Coronary artery (tissue), 2 donors: Measurements from ENCODE around the gene CACNA1B.
"Not testable (repeated sequence)": the region's sequence is repeated elsewhere in the genome, so short reads cannot be mapped to it uniquely, and the experiment has no call there.

Source experiments
- DNase-seq: peaks from one replicate; pipeline ENCODE4 v3.0.0-alpha.2; 2017; ENCODE audit warnings: low spot score
- H3K27ac ChIP-seq, 2 donors: fragments of 200-600 bp; sonication (generic); one replicate each; pipeline ENCODE4 v1.5.1; 2016 to 2019
- H3K4me3 ChIP-seq: fragments of 200-600 bp; sonication (generic); 2 replicates; pipeline ENCODE4 v1.5.1; 2016; ENCODE audit warnings: mild to moderate bottlenecking, moderate library complexity
- CTCF ChIP-seq: fragments of 200-600 bp; sonication (generic); IDR thresholded peaks from one replicate; pipeline ENCODE4 v1.5.1; 2019; ENCODE audit warnings: antibody characterized with exemption

The CACNA1B gene

GRCh38 chr9:138122201-138122600, 244.6 kb downstream of the CACNA1B start:
- TF ChIP-seq CTCF, result no peak

GRCh38 chr9:138122676-138123075, 245.1 kb downstream of the CACNA1B start:
- Histone ChIP-seq H3K4me3 (no peak overlapping the region), H3K27ac (no peak overlapping the region)
- no peak for DNase-seq
- no peak for TF ChIP-seq CTCF

More at GRCh38 chr9:138122201-138122600, 244.6 kb downstream of the CACNA1B start:
- DNase-seq, result no peak
- Histone ChIP-seq H3K4me3 (no peak overlapping the region), H3K27ac (no peak overlapping the region)

GRCh38 chr9:138123086-138123485, 245.5 kb downstream of the CACNA1B start:
- DNase-seq, result no peak
- Histone ChIP-seq H3K27ac (no peak overlapping the region), H3K4me3 (no peak overlapping the region)
- no peak for TF ChIP-seq CTCF

- not testable (repeated sequence) for H3K27ac ChIP-seq, H3K4me3 ChIP-seq, DNase-seq
Observed at GRCh38 chr9:138126090-138126857, 248.7 kb downstream of the CACNA1B start.

GRCh38 chr9:138126858-138127584, 249.4 kb downstream of the CACNA1B start:
- not testable (repeated sequence) for DNase-seq, H3K27ac ChIP-seq, H3K4me3 ChIP-seq

GRCh38 chr9:138128027-138128426, 250.4 kb downstream of the CACNA1B start:
- not testable (repeated sequence) for H3K4me3 ChIP-seq, DNase-seq, H3K27ac ChIP-seq

- DNase-seq, H3K4me3 ChIP-seq, H3K27ac ChIP-seq: not testable (repeated sequence)
Observed at GRCh38 chr9:138129318-138129717, 251.7 kb downstream of the CACNA1B start.

GRCh38 chr9:138132946-138133705, 255.5 kb downstream of the CACNA1B start:
- H3K27ac ChIP-seq, DNase-seq: not testable (repeated sequence)

GRCh38 chr9:138134581-138134980, 257.0 kb downstream of the CACNA1B start:
- H3K4me3 ChIP-seq, H3K27ac ChIP-seq, DNase-seq: not testable (repeated sequence)

More at GRCh38 chr9:138132946-138133705, 255.5 kb downstream of the CACNA1B start:
- H3K4me3 ChIP-seq, result not testable (repeated sequence)

GRCh38 chr9:138139096-138139495, 261.5 kb downstream of the CACNA1B start:
- H3K27ac ChIP-seq, H3K4me3 ChIP-seq, DNase-seq: not testable (repeated sequence)

- not testable (repeated sequence) for H3K4me3 ChIP-seq, DNase-seq, H3K27ac ChIP-seq
Observed at GRCh38 chr9:138140980-138141379, 263.4 kb downstream of the CACNA1B start.

- not testable (repeated sequence) for DNase-seq, H3K27ac ChIP-seq, H3K4me3 ChIP-seq
Observed at GRCh38 chr9:138142528-138143244, 265.1 kb downstream of the CACNA1B start.

GRCh38 chr9:138143491-138143890, 265.9 kb downstream of the CACNA1B start:
- not testable (repeated sequence) for DNase-seq, H3K27ac ChIP-seq, H3K4me3 ChIP-seq

GRCh38 chr9:138147556-138147955, 270.0 kb downstream of the CACNA1B start:
- not testable (repeated sequence) for DNase-seq, H3K4me3 ChIP-seq

More at GRCh38 chr9:138147556-138147955, 270.0 kb downstream of the CACNA1B start:
- H3K27ac ChIP-seq, result not testable (repeated sequence)
